ENCODE measurements around the gene SAGE1.

DNA sequence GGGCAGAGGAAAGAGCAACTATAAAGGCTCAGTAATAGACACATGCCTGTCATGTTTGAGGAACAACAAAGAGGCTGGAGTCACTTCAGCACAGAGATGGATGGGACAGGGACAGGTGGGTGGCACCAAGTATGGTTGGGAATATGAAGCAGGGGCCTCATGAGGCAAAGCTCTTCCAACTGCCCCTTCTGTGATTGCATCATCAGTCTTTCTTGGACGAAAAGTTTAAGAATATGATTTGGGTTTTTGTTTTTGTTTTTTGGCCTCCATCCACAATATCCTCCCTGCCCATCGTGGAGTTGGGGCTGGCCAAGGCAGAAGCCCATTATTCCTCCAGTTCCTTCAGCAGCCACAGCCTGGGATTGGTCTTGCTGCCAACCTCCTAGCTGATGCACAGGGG, 34.4 kb downstream of the SAGE1 start:
- TF ChIP-seq POLR2AphosphoS5 (IDR thresholded peaks at IDR 0.05; ENCODE audit: low read depth, low read length): no peak
- no peak for TF ChIP-seq POLR2A (IDR thresholded peaks at IDR 0.05; ENCODE audit: low read depth, low read length)
- no peak for TF ChIP-seq TAF1 (IDR thresholded peaks at IDR 0.05; ENCODE audit: borderline replicate concordance, low read depth, low read length)

All from GM12892 (cell line).